Fibroblast of lung (primary cell): Measurements from ENCODE around the gene REPIN1. TPM values are rescaled to one million over a fixed set of nuclear protein-coding genes. Genes with fewer than 3 reads are reported as not detected.

Experiments used
- DNase-seq, 2 donors: peaks; one replicate each; pipeline versions ENCODE4 v3.0.0 to v3.0.0-alpha.2; 2010; ENCODE audit warnings: low read depth in 2 of 2
- H2AFZ ChIP-seq: 2 replicates; pipeline ENCODE4 v1.5.1; 2012; ENCODE audit warnings: low read length, control low read depth, inconsistent platforms
- H3K27ac ChIP-seq: 2 replicates; pipeline ENCODE4 v1.5.1; 2011; ENCODE audit warnings: low read length, control low read depth; ENCODE audit not compliant: insufficient read depth
- H3K27me3 ChIP-seq: 2 replicates; pipeline ENCODE4 v1.5.1; 2011; ENCODE audit warnings: mild to moderate bottlenecking, low read length; ENCODE audit not compliant: control insufficient read depth, insufficient read depth
- H3K36me3 ChIP-seq: 2 replicates; pipeline ENCODE4 v1.5.1; 2011; ENCODE audit warnings: low read length; ENCODE audit not compliant: control insufficient read depth, insufficient read depth
- H3K4me1 ChIP-seq: 2 replicates; pipeline ENCODE4 v1.5.1; 2011; ENCODE audit warnings: low read length; ENCODE audit not compliant: control insufficient read depth, insufficient read depth; ENCODE audit errors: extremely low read depth
- H3K4me2 ChIP-seq: 2 replicates; pipeline ENCODE4 v1.5.1; 2011; ENCODE audit warnings: low read length, control low read depth; ENCODE audit not compliant: insufficient read depth; ENCODE audit errors: extremely low read depth
- H3K4me3 ChIP-seq, 4 experiments: fragments of 200-600 bp in 1 of 4; sonication (generic) in 1 of 4; replicated peaks in 1 of 4; 2 replicates each; pipeline ENCODE4 v1.5.1; 2011 to 2016; ENCODE audit warnings: low read length in 4 of 4, low read depth in 3 of 4, mild to moderate bottlenecking in 3 of 4, control low read depth in 2 of 4, inconsistent platforms in 1 of 4, mixed read lengths in 1 of 4; ENCODE audit not compliant: insufficient read depth in 1 of 4; ENCODE audit errors: control extremely low read depth in 1 of 4
- H3K79me2 ChIP-seq: 2 replicates; pipeline ENCODE4 v1.5.1; 2012; ENCODE audit warnings: mild to moderate bottlenecking, low read length, inconsistent platforms; ENCODE audit not compliant: control insufficient read depth, insufficient read depth
- H3K9ac ChIP-seq: 2 replicates; pipeline ENCODE4 v1.5.1; 2011; ENCODE audit warnings: mild to moderate bottlenecking, low read length, control low read depth; ENCODE audit not compliant: insufficient read depth
- H3K9me3 ChIP-seq: 2 replicates; pipeline ENCODE4 v1.5.1; 2012; ENCODE audit warnings: low read depth, low read length; ENCODE audit not compliant: control insufficient read depth, insufficient read depth
- H4K20me1 ChIP-seq: 2 replicates; pipeline ENCODE4 v1.5.1; 2011; ENCODE audit warnings: low read length; ENCODE audit not compliant: control insufficient read depth, insufficient read depth; ENCODE audit errors: extremely low read depth
- CTCF ChIP-seq, 2 donors: IDR thresholded peaks in 1 of 2; conservative IDR thresholded peaks in 1 of 2; 1 replicate in 1 of 2; 2 replicates in 1 of 2; pipeline ENCODE4 v1.5.1; 2011 to 2012; ENCODE audit warnings: low read length in 2 of 2, control low read depth in 1 of 2, inconsistent platforms in 1 of 2, low read depth in 1 of 2, mild to moderate bottlenecking in 1 of 2
- EZH2 ChIP-seq: IDR thresholded peaks from 2 replicates; pipeline ENCODE4 v1.5.1; 2012; ENCODE audit warnings: low read length, control low read depth, mild to moderate bottlenecking; ENCODE audit errors: missing control alignments
- polyA plus RNA-seq, 2 donors: library from polyadenylated mRNA; depleted of rRNA in 1 of 2; stranded (reverse) in 1 of 2; unstranded in 1 of 2; fragments of >200 nt; gene quantifications; 2 replicates each; pipeline ENCODE4 v1.2.1, GENCODE V29; 2011 to 2012; ENCODE audit warnings: missing spikeins in 1 of 2
- total RNA-seq: library from RNA; depleted of rRNA; stranded (reverse); fragments of >200 nt; gene quantifications from 2 replicates; pipeline ENCODE4 v1.2.1, GENCODE V29; 2014

The REPIN1 gene
- total and polyA plus RNA-seq, 2 donors (not counting 1 experiment from before 2014, with no cell fraction given) = 20.8 to 41.3 TPM

- Histone ChIP-seq H3K27ac (no peak overlapping the region), H3K9me3 (no peaks in the 10 kb centered on the region), H3K9ac (no peak overlapping the region), H3K4me2 (no peak overlapping the region), H3K79me2 (no peaks in the 10 kb centered on the region), H3K36me3 (no peaks in the 10 kb centered on the region), H3K4me1 (peaks cover 8% of the 10 kb centered on the region), H3K27me3 (peaks cover 33% of the 10 kb centered on the region), H3K4me3 (no peak overlapping the region), H2AFZ (no peak overlapping the region), H4K20me1 (no peaks in the 10 kb centered on the region)
- no peak for TF ChIP-seq EZH2
- no peak for TF ChIP-seq CTCF (conservative IDR thresholded peaks at IDR 0.05 in 1 of 2, IDR thresholded peaks at IDR 0.05 in 1 of 2; ENCODE audit: low read depth in 1 of 2, low read length in 2 of 2)
- DNase-seq = no peak
These were observed 24.3 kb upstream of the REPIN1 start for GRCh38 chr7:150344299-150344698.

DNA sequence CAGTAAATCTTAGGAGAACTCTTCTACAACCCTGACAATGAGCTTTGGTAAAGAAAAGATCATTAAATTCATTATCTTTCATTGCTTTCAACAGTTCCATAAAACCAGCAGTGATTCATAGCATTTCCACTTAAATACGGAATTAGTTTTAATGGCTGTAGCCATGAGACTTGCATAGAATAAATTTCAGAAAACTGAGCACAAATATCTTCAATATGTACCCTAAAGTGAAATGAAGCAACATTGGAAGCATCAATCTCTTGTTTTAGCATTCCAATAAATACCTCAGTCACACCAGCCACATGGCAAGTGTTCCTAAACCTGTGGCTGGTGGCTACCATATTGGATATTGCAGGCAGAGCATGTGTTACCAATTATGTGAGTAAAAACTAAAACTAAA, 23.6 kb upstream of the REPIN1 start:
- H3K79me2 ChIP-seq = no peaks in the 10 kb centered on the region
- H3K4me2 ChIP-seq = no peak overlapping the region
- DNase-seq = no peak
- no peaks in the 10 kb centered on the region for H3K9me3 ChIP-seq
- no peak overlapping the region for H3K4me3 ChIP-seq
- no peak overlapping the region for H2AFZ ChIP-seq
- peaks cover 3% of the 10 kb centered on the region for H3K4me1 ChIP-seq
- H3K36me3 ChIP-seq = no peaks in the 10 kb centered on the region
- H3K9ac ChIP-seq = no peak overlapping the region
- no peaks in the 10 kb centered on the region for H4K20me1 ChIP-seq
- no peak for TF ChIP-seq EZH2
- no peak for TF ChIP-seq CTCF (conservative IDR thresholded peaks at IDR 0.05 in 1 of 2, IDR thresholded peaks at IDR 0.05 in 1 of 2; ENCODE audit: low read depth in 1 of 2, low read length in 2 of 2)
- H3K27ac ChIP-seq = no peak overlapping the region
- H3K27me3 ChIP-seq = peaks cover 28% of the 10 kb centered on the region

- H3K4me1 ChIP-seq = no peaks in the 10 kb centered on the region
- no peaks in the 10 kb centered on the region for H3K79me2 ChIP-seq
- no peak overlapping the region for H2AFZ ChIP-seq
- no peaks in the 10 kb centered on the region for H3K9me3 ChIP-seq
- H3K36me3 ChIP-seq = no peaks in the 10 kb centered on the region
- no peak overlapping the region for H3K4me2 ChIP-seq
- DNase-seq = no peak
- no peaks in the 10 kb centered on the region for H4K20me1 ChIP-seq
- no peak overlapping the region for H3K9ac ChIP-seq
- TF ChIP-seq EZH2 = no peak
- TF ChIP-seq CTCF (conservative IDR thresholded peaks at IDR 0.05 in 1 of 2, IDR thresholded peaks at IDR 0.05 in 1 of 2; ENCODE audit: low read depth in 1 of 2, low read length in 2 of 2) = no peak
- no peak overlapping the region for H3K4me3 ChIP-seq
- no peak overlapping the region for H3K27ac ChIP-seq
- H3K27me3 ChIP-seq = peaks cover 16% of the 10 kb centered on the region
These were observed 21.7 kb upstream of the REPIN1 start for GRCh38 chr7:150346922-150347321.
